CD14-positive monocyte (primary cell): ENCODE data around the gene CNST. TPM values are rescaled to one million over a fixed set of nuclear protein-coding genes. Genes with fewer than 3 reads are reported as not detected.

Experiments used
- DNase-seq, 3 donors: peaks; one replicate each; pipeline ENCODE4 v3.0.0-alpha.2; 2011 to 2022
- H2AFZ ChIP-seq: 2 replicates; pipeline ENCODE4 v1.6.0; 2012; ENCODE audit warnings: mild to moderate bottlenecking, low read depth, low read length, inconsistent platforms; ENCODE audit not compliant: insufficient read depth, poor library complexity, severe bottlenecking
- H3K27ac ChIP-seq, 2 donors: 1 replicate in 1 of 2; 2 replicates in 1 of 2; pipeline ENCODE4 v1.5.1; 2012 to 2013; ENCODE audit warnings: low read length in 2 of 2, control low read depth in 1 of 2, inconsistent platforms in 1 of 2, low read depth in 1 of 2, mild to moderate bottlenecking in 1 of 2
- H3K27me3 ChIP-seq, 2 donors: one replicate each; pipeline versions ENCODE4 v1.6.0 to v1.6.1; 2011 to 2013; ENCODE audit warnings: low read length in 2 of 2; ENCODE audit not compliant: control insufficient read depth in 2 of 2, insufficient read depth in 2 of 2
- H3K36me3 ChIP-seq, 2 donors: replicated peaks in 1 of 2; 1 replicate in 1 of 2; 2 replicates in 1 of 2; pipeline versions ENCODE4 v1.5.1 to v1.6.1; 2012 to 2013; ENCODE audit warnings: low read length in 2 of 2, control low read depth in 1 of 2, inconsistent platforms in 1 of 2, mild to moderate bottlenecking in 1 of 2; ENCODE audit not compliant: insufficient read depth in 2 of 2, control insufficient read depth in 1 of 2
- H3K4me1 ChIP-seq, 2 donors: 1 replicate in 1 of 2; 2 replicates in 1 of 2; pipeline versions ENCODE4 v1.5.1 to v1.6.1; 2012 to 2013; ENCODE audit warnings: low read length in 2 of 2, control low read depth in 1 of 2, inconsistent platforms in 1 of 2, mild to moderate bottlenecking in 1 of 2, moderate library complexity in 1 of 2; ENCODE audit not compliant: insufficient read depth in 2 of 2, control insufficient read depth in 1 of 2
- H3K4me2 ChIP-seq: replicated peaks from 2 replicates; pipeline ENCODE3; 2012; ENCODE audit warnings: low read length, moderate library complexity, mild to moderate bottlenecking; ENCODE audit not compliant: poor library complexity, severe bottlenecking; ENCODE audit errors: extremely low read depth
- H3K4me3 ChIP-seq, 3 experiments: fragments of 200-600 bp in 1 of 3; sonication (generic) in 1 of 3; replicated peaks in 1 of 3; 1 replicate in 2 of 3; 2 replicates in 1 of 3; pipeline ENCODE4 v1.5.1; 2011 to 2013; ENCODE audit warnings: low read length in 3 of 3, mild to moderate bottlenecking in 3 of 3, control low read depth in 2 of 3, low read depth in 2 of 3, inconsistent platforms in 1 of 3, moderate library complexity in 1 of 3
- H3K79me2 ChIP-seq: 2 replicates; pipeline ENCODE4 v1.6.0; 2012; ENCODE audit warnings: mild to moderate bottlenecking, control low read depth, inconsistent platforms, low read length, moderate library complexity; ENCODE audit not compliant: insufficient read depth
- H3K9ac ChIP-seq: 2 replicates; pipeline ENCODE4 v1.6.0; 2017; ENCODE audit warnings: low read length, mild to moderate bottlenecking; ENCODE audit not compliant: insufficient read depth, poor library complexity, severe bottlenecking
- H3K9me3 ChIP-seq, 2 donors: replicated peaks in 1 of 2; 1 replicate in 1 of 2; 2 replicates in 1 of 2; pipeline versions ENCODE4 v1.5.1 to v1.6.1; 2012 to 2013; ENCODE audit warnings: low read length in 2 of 2, control low read depth in 1 of 2; ENCODE audit not compliant: control insufficient read depth in 1 of 2, insufficient read depth in 1 of 2
- H4K20me1 ChIP-seq: 2 replicates; pipeline ENCODE4 v1.6.0; 2012; ENCODE audit warnings: mild to moderate bottlenecking, low read length, control low read depth, moderate library complexity; ENCODE audit not compliant: insufficient read depth
- H3K27ac Mint-ChIP-seq, 7 donors: one replicate each; pipeline ENCODE4 v1.8.0; 2020; ENCODE audit warnings: mild to moderate bottlenecking in 7 of 7, mixed read lengths in 7 of 7, moderate library complexity in 6 of 7, inconsistent platforms in 2 of 7
- H3K27me3 Mint-ChIP-seq, 3 donors: one replicate each; pipeline ENCODE4 v1.8.0; 2021 to 2022; ENCODE audit warnings: low read depth in 3 of 3, mild to moderate bottlenecking in 3 of 3, mixed read lengths in 3 of 3, moderate library complexity in 3 of 3, inconsistent platforms in 1 of 3
- H3K36me3 Mint-ChIP-seq, 2 donors: one replicate each; pipeline ENCODE4 v1.8.0; 2020; ENCODE audit warnings: mixed read lengths in 2 of 2, inconsistent platforms in 1 of 2, mild to moderate bottlenecking in 1 of 2
- H3K4me1 Mint-ChIP-seq: one replicate; pipeline ENCODE4 v1.8.0; 2020; ENCODE audit warnings: mild to moderate bottlenecking, mixed read lengths
- H3K4me3 Mint-ChIP-seq, 2 donors: one replicate each; pipeline ENCODE4 v1.8.0; 2020; ENCODE audit warnings: mild to moderate bottlenecking in 2 of 2, mixed read lengths in 2 of 2, moderate library complexity in 1 of 2
- H3K9me3 Mint-ChIP-seq, 7 donors: one replicate each; pipeline ENCODE4 v1.8.0; 2020 to 2022; ENCODE audit warnings: mixed read lengths in 7 of 7, mild to moderate bottlenecking in 6 of 7, moderate library complexity in 6 of 7, inconsistent platforms in 2 of 7
- WGBS: methylation state at CpG from one replicate; pipeline ENCODE4 v1.1.5; 2013; ENCODE audit warnings: missing lambda C conversion rate; ENCODE audit not compliant: insufficient coverage; 5-methylcytosine and 5-hydroxymethylcytosine counted together
- intact Hi-C, 2 donors: fragments of 100-400 bp; cut with micrococcal nuclease; formaldehyde crosslinking; loops; one replicate each; pipeline versions ENCODE4 v1.15.0 to v1.15.1; 2023
- polyA plus RNA-seq, 3 donors: library from polyadenylated mRNA; depleted of rRNA in 1 of 3; unstranded in 2 of 3; stranded (reverse) in 1 of 3; fragments of 300-500 nt in 2 of 3; fragments of >200 nt in 1 of 3; fragmentation: Illumina TruSeq in 2 of 3; gene quantifications; 1 replicate in 2 of 3; 2 replicates in 1 of 3; pipeline ENCODE4 v1.2.3, GENCODE V29; 2012 to 2021
- TF ChIP-seq, protein P1 (sequence below): fragments of 200-600 bp; IDR thresholded peaks from one replicate; pipeline ENCODE4 v1.8.0; 2022; ENCODE audit warnings: antibody characterized with exemption, mild to moderate bottlenecking

The CNST gene
- polyA plus RNA-seq, 3 donors, result 11.0 to 14.1 (median 13.7) TPM

DNA sequence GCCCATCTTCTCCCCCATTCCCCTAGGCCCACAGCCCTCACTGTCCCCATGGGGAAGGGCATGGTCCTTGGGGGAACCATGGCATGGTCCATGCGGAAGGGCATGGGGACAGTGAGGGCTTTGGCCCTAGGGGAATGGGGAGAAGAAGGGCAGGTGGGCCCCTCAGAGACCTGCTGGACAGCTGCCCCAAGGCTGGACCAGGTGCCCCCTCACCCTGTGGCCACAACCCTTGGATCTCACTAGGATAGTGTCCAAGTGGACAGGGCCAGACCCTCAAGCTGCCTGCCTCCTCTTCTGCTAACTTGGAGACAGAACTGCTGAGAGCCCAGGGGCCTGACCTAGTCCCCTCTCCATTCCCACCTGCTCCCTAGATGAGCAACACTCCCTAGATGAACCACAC, 46.7 kb upstream of the CNST start:
- Histone ChIP-seq H3K4me1 (no peaks in the 10 kb centered on the region), H4K20me1 (no peaks in the 10 kb centered on the region), H3K27ac (no peak overlapping the region), H2AFZ (no peak overlapping the region), H3K4me3 (no peak overlapping the region), H3K27me3 (no peaks in the 10 kb centered on the region), H3K79me2 (no peaks in the 10 kb centered on the region), H3K4me2 (no peak overlapping the region), H3K9me3 (peaks cover 39 to 99% of the 10 kb centered on the region in 2 donors), H3K36me3 (no peaks in the 10 kb centered on the region), H3K9ac (no peak overlapping the region)
- Mint-ChIP-seq H3K27me3 (peaks cover 0 to 3% (median 3%) of the 10 kb centered on the region in 3 donors), H3K9me3 (peaks cover 32 to 97% (median 73%) of the 10 kb centered on the region in 7 donors), H3K4me3 (no peak overlapping the region), H3K4me1 (no peaks in the 10 kb centered on the region), H3K36me3 (no peaks in the 10 kb centered on the region), H3K27ac (no peak overlapping the region)
- TF ChIP-seq, protein P1, sequence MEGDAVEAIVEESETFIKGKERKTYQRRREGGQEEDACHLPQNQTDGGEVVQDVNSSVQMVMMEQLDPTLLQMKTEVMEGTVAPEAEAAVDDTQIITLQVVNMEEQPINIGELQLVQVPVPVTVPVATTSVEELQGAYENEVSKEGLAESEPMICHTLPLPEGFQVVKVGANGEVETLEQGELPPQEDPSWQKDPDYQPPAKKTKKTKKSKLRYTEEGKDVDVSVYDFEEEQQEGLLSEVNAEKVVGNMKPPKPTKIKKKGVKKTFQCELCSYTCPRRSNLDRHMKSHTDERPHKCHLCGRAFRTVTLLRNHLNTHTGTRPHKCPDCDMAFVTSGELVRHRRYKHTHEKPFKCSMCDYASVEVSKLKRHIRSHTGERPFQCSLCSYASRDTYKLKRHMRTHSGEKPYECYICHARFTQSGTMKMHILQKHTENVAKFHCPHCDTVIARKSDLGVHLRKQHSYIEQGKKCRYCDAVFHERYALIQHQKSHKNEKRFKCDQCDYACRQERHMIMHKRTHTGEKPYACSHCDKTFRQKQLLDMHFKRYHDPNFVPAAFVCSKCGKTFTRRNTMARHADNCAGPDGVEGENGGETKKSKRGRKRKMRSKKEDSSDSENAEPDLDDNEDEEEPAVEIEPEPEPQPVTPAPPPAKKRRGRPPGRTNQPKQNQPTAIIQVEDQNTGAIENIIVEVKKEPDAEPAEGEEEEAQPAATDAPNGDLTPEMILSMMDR, result no peak
- DNase-seq, result no peak
- intact Hi-C loops, result no loop called here
- 100% methylated on average over 1 of the region's 1 CpG for WGBS

DNA sequence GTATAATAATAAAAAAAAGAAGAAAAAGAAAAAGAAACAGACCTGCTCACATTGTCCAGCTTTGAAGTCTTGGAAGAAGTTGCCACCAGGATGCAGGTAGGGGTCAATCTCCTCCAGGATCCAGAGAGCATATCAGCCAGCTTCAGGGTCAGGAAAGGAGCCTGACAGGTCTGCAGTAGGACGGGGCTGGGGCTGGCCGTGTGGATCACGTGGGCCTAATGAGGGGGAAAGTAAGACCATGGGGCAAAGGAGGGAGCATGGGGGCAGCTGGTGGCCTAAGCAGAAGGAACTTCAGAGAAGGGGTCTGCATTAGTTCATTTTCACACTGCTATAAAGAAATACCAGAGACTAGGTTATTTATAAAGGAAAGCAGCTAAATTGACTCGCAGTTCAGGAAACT, 39.9 kb upstream of the CNST start:
- Histone ChIP-seq H3K36me3 (no peaks in the 10 kb centered on the region), H3K4me1 (peaks cover 7 to 10% of the 10 kb centered on the region in 2 donors), H3K9me3 (peaks cover 22 to 86% of the 10 kb centered on the region in 2 donors), H4K20me1 (no peaks in the 10 kb centered on the region), H3K4me2 (no peak overlapping the region), H3K27ac (no peak overlapping the region), H3K9ac (no peak overlapping the region), H3K27me3 (no peaks in the 10 kb centered on the region), H3K79me2 (no peaks in the 10 kb centered on the region), H3K4me3 (no peak overlapping the region), H2AFZ (no peak overlapping the region)
- Mint-ChIP-seq H3K4me3 (no peak overlapping the region), H3K36me3 (peaks cover 0 to 3% of the 10 kb centered on the region in 2 donors), H3K27me3 (peaks cover 0 to 3% (median 2%) of the 10 kb centered on the region in 3 donors), H3K9me3 (peaks cover 21 to 77% (median 63%) of the 10 kb centered on the region in 7 donors), H3K4me1 (peaks cover 11% of the 10 kb centered on the region), H3K27ac (no peak overlapping the region)
- intact Hi-C loops, result no loop called here
- TF ChIP-seq, protein P1, result no peak
- 97% methylated on average over 3 of the region's 4 CpGs for WGBS
- no peak for DNase-seq
